Naive thymus-derived CD4-positive, alpha-beta T cell (primary cell): ENCODE data around the gene CDH5. TPM values are rescaled to one million over a fixed set of nuclear protein-coding genes. Genes with fewer than 3 reads are reported as not detected.

Experiments
- ATAC-seq: fragments of 150-1000 bp; cut with Tn5 transposase; 2 replicates; pipeline ENCODE4 v1.10.0; 2021; ENCODE audit warnings: mild to moderate bottlenecking, moderate library complexity
- CTCF ChIA-PET: fragments of 350-600 bp; sonication (Branson Sonifier 250); formaldehyde crosslinking; loops from one replicate; lab custom pipeline; 2021; ENCODE audit warnings: antibody characterized with exemption; lab: Charles Lee
- POLR2A ChIA-PET: fragments of 350-600 bp; sonication (Branson Sonifier 250); formaldehyde crosslinking; loops from one replicate; lab custom pipeline; 2021; ENCODE audit warnings: antibody characterized with exemption, inconsistent platforms; lab: Charles Lee
- DNase-seq, 9 donors: peaks; one replicate each; pipeline versions ENCODE4 v3.0.0 to v3.0.0-alpha.2; 2020 to 2022; ENCODE audit warnings: mixed read lengths in 1 of 9
- H3K27ac ChIP-seq: one replicate; pipeline ENCODE4 v1.7.0; 2013; ENCODE audit warnings: mild to moderate bottlenecking, low read depth, low read length, moderate library complexity
- H3K27me3 ChIP-seq, 2 donors: one replicate each; pipeline ENCODE4 v1.7.0; 2013; ENCODE audit warnings: low read length in 2 of 2, mild to moderate bottlenecking in 2 of 2, moderate library complexity in 2 of 2; ENCODE audit not compliant: control insufficient read depth in 2 of 2, insufficient read depth in 2 of 2
- H3K36me3 ChIP-seq, 3 experiments: 1 replicate in 2 of 3; 2 replicates in 1 of 3; pipeline ENCODE4 v1.7.0; 2013; ENCODE audit warnings: low read length in 3 of 3, mild to moderate bottlenecking in 3 of 3, moderate library complexity in 1 of 3; ENCODE audit not compliant: insufficient read depth in 3 of 3, control insufficient read depth in 2 of 3
- H3K4me1 ChIP-seq, 2 donors: one replicate each; pipeline ENCODE4 v1.7.0; 2013; ENCODE audit warnings: low read length in 2 of 2, mild to moderate bottlenecking in 2 of 2, moderate library complexity in 1 of 2; ENCODE audit not compliant: control insufficient read depth in 2 of 2, insufficient read depth in 2 of 2
- H3K4me3 ChIP-seq: 2 replicates; pipeline ENCODE4 v1.7.0; 2013; ENCODE audit warnings: mild to moderate bottlenecking, low read length
- H3K9me3 ChIP-seq, 3 experiments: 1 replicate in 2 of 3; 2 replicates in 1 of 3; pipeline ENCODE4 v1.7.0; 2013; ENCODE audit warnings: low read length in 3 of 3; ENCODE audit not compliant: control insufficient read depth in 2 of 3
- H3K27ac Mint-ChIP-seq, 9 donors: one replicate each; pipeline ENCODE4 v1.8.0; 2020 to 2022; ENCODE audit warnings: mixed read lengths in 9 of 9, mild to moderate bottlenecking in 8 of 9, moderate library complexity in 5 of 9, inconsistent platforms in 2 of 9
- H3K27me3 Mint-ChIP-seq, 5 donors: one replicate each; pipeline ENCODE4 v1.8.0; 2021 to 2022; ENCODE audit warnings: mixed read lengths in 5 of 5, mild to moderate bottlenecking in 1 of 5
- H3K36me3 Mint-ChIP-seq, 5 donors: one replicate each; pipeline ENCODE4 v1.8.0; 2020 to 2022; ENCODE audit warnings: mixed read lengths in 5 of 5, mild to moderate bottlenecking in 3 of 5, inconsistent platforms in 1 of 5
- H3K4me1 Mint-ChIP-seq, 7 donors: one replicate each; pipeline ENCODE4 v1.8.0; 2020 to 2022; ENCODE audit warnings: mixed read lengths in 7 of 7, mild to moderate bottlenecking in 3 of 7, inconsistent platforms in 1 of 7
- H3K4me3 Mint-ChIP-seq, 10 donors: one replicate each; pipeline ENCODE4 v1.8.0; 2020 to 2022; ENCODE audit warnings: mild to moderate bottlenecking in 10 of 10, mixed read lengths in 10 of 10, moderate library complexity in 6 of 10, inconsistent platforms in 2 of 10
- H3K9me3 Mint-ChIP-seq, 11 donors: one replicate each; pipeline ENCODE4 v1.8.0; 2020 to 2022; ENCODE audit warnings: mixed read lengths in 11 of 11, mild to moderate bottlenecking in 4 of 11, inconsistent platforms in 1 of 11, moderate library complexity in 1 of 11
- intact Hi-C, 2 donors: fragments of 100-400 bp; cut with micrococcal nuclease; formaldehyde crosslinking; loops; one replicate each; pipeline ENCODE4 v1.15.1; 2023
- polyA plus RNA-seq, 2 donors: library from polyadenylated mRNA; unstranded; fragments of 300-500 nt; fragmentation: Illumina TruSeq; gene quantifications; one replicate each; pipeline ENCODE4 v1.2.3, GENCODE V29; 2021
- total RNA-seq, 6 experiments: library from RNA in 5 of 6; stranded (reverse) in 5 of 6; gene quantifications; 1 replicate in 5 of 6; 2 replicates in 1 of 6; pipeline ENCODE4 v1.2.3 and lab custom pipeline; 2021 to 2026

Gene CDH5
- total and polyA plus RNA-seq, 7 experiments from 2014 or later: not detected

- Mint-ChIP-seq H3K36me3 (peaks cover 0 to 4% (median 0%) of the 10 kb centered on the region in 5 donors), H3K4me3 (no peak overlapping the region), H3K4me1 (peaks cover 3 to 24% (median 10%) of the 10 kb centered on the region in 7 donors), H3K27me3 (peaks cover 27 to 61% (median 46%) of the 10 kb centered on the region in 5 donors), H3K27ac (no peak overlapping the region), H3K9me3 (peaks cover 0 to 4% (median 0%) of the 10 kb centered on the region in 11 donors)
- intact Hi-C loops: no loop called here
- Histone ChIP-seq H3K27me3 (peaks cover 0 to 7% of the 10 kb centered on the region in 2 donors), H3K4me1 (peaks cover 0 to 4% of the 10 kb centered on the region in 2 donors), H3K4me3 (no peak overlapping the region), H3K27ac (no peak overlapping the region), H3K36me3 (no peaks in the 10 kb centered on the region), H3K9me3 (no peaks in the 10 kb centered on the region)
- no peak for ATAC-seq
- ChIA-PET POLR2A (no interaction called here), CTCF (no interaction called here)
- DNase-seq: no peak
Measured at GRCh38 chr16:66421891-66422290, 55.4 kb downstream of the CDH5 start.

- Histone ChIP-seq H3K4me1 (peaks cover 0 to 4% of the 10 kb centered on the region in 2 donors), H3K27ac (no peak overlapping the region), H3K36me3 (no peaks in the 10 kb centered on the region), H3K9me3 (no peaks in the 10 kb centered on the region), H3K27me3 (peaks cover 0 to 7% of the 10 kb centered on the region in 2 donors), H3K4me3 (no peak overlapping the region)
- Mint-ChIP-seq H3K9me3 (peaks cover 0 to 4% (median 0%) of the 10 kb centered on the region in 11 donors), H3K4me3 (no peak overlapping the region), H3K36me3 (peaks cover 0 to 4% (median 0%) of the 10 kb centered on the region in 5 donors), H3K27me3 (peaks cover 27 to 61% (median 46%) of the 10 kb centered on the region in 5 donors), H3K4me1 (peaks cover 3 to 19% (median 10%) of the 10 kb centered on the region in 7 donors), H3K27ac (no peak overlapping the region)
- intact Hi-C loops: no loop called here
- DNase-seq (no peak), ATAC-seq (no peak)
- CTCF ChIA-PET: no interaction called here
- POLR2A ChIA-PET: interaction anchor here (0.8 kb wide), 1 partner anchor 299 kb away, joined by 3 read pairs; no protein-coding TSS in a partner anchor
Measured at GRCh38 chr16:66422366-66422765, 55.9 kb downstream of the CDH5 start.

- Mint-ChIP-seq H3K27me3 (peaks cover 29 to 63% (median 47%) of the 10 kb centered on the region in 5 donors), H3K9me3 (peaks cover 0 to 4% (median 0%) of the 10 kb centered on the region in 11 donors), H3K27ac (no peak overlapping the region), H3K4me1 (peaks cover 3 to 13% (median 8%) of the 10 kb centered on the region in 7 donors), H3K4me3 (no peak overlapping the region), H3K36me3 (peaks cover 0 to 4% (median 0%) of the 10 kb centered on the region in 5 donors)
- H3K27ac ChIP-seq: no peak overlapping the region
- no peak for DNase-seq
- CTCF ChIA-PET: no interaction called here
- no peaks in the 10 kb centered on the region for H3K9me3 ChIP-seq
- H3K4me1 ChIP-seq: peaks cover 0 to 11% of the 10 kb centered on the region in 2 donors
- intact Hi-C loops: no loop called here
- H3K27me3 ChIP-seq: peaks cover 0 to 13% of the 10 kb centered on the region in 2 donors
- ATAC-seq: no peak
- no peak overlapping the region for H3K4me3 ChIP-seq
- H3K36me3 ChIP-seq: no peaks in the 10 kb centered on the region
- POLR2A ChIA-PET: interaction anchor here (0.8 kb wide), 1 partner anchor 298 kb away, joined by 3 read pairs; no protein-coding TSS in a partner anchor
Measured at GRCh38 chr16:66423177-66423576, 56.7 kb downstream of the CDH5 start.

GRCh38 chr16:66425651-66426050 lies 59.2 kb downstream of the CDH5 start:
- Histone ChIP-seq H3K27ac (no peak overlapping the region), H3K4me1 (peaks cover 0 to 11% of the 10 kb centered on the region in 2 donors), H3K27me3 (peaks cover 4 to 13% of the 10 kb centered on the region in 2 donors), H3K4me3 (no peak overlapping the region), H3K36me3 (no peaks in the 10 kb centered on the region), H3K9me3 (no peaks in the 10 kb centered on the region)
- Mint-ChIP-seq H3K4me1 (peaks cover 2 to 16% (median 7%) of the 10 kb centered on the region in 7 donors), H3K27me3 (peaks cover 52 to 80% (median 63%) of the 10 kb centered on the region in 5 donors), H3K9me3 (peaks cover 0 to 4% (median 0%) of the 10 kb centered on the region in 11 donors), H3K27ac (no peak overlapping the region), H3K4me3 (peak overlapping the region in 5 of 10 donors; percentile 22 to 75 (median 39)), H3K36me3 (peaks cover 0 to 4% (median 0%) of the 10 kb centered on the region in 5 donors)
- no peak for DNase-seq
- POLR2A ChIA-PET: no interaction called here
- CTCF ChIA-PET: no interaction called here
- no peak for ATAC-seq
- intact Hi-C loops: no loop called here

- peak overlapping the region; percentile 20 to 76 (median 57) for H3K4me3 Mint-ChIP-seq
- H3K27me3 Mint-ChIP-seq: peaks cover 56 to 78% (median 64%) of the 10 kb centered on the region in 5 donors
- peaks cover 2 to 16% (median 7%) of the 10 kb centered on the region in 7 donors for H3K4me1 Mint-ChIP-seq
- Histone ChIP-seq H3K36me3 (no peaks in the 10 kb centered on the region), H3K4me1 (peaks cover 0 to 11% of the 10 kb centered on the region in 2 donors), H3K27me3 (peaks cover 4 to 13% of the 10 kb centered on the region in 2 donors), H3K4me3 (no peak overlapping the region), H3K9me3 (no peaks in the 10 kb centered on the region), H3K27ac (no peak overlapping the region)
- DNase-seq (no peak), ATAC-seq (peak; percentile 27)
- peaks cover 0 to 4% (median 0%) of the 10 kb centered on the region in 5 donors for H3K36me3 Mint-ChIP-seq
- intact Hi-C loops: no loop called here
- POLR2A ChIA-PET: no interaction called here
- H3K27ac Mint-ChIP-seq: no peak overlapping the region
- CTCF ChIA-PET: no interaction called here
- H3K9me3 Mint-ChIP-seq: peaks cover 0 to 5% (median 0%) of the 10 kb centered on the region in 11 donors
Measured at GRCh38 chr16:66426112-66427035, 59.9 kb downstream of the CDH5 start.

GRCh38 chr16:66427036-66427860 lies 60.8 kb downstream of the CDH5 start, which contains the start of gene BEAN1:
BEAN1 (plus strand) TSS chr16:66427295; CDS start chr16:66437677, 10,382 bp downstream.
- H3K4me1 Mint-ChIP-seq: peaks cover 2 to 16% (median 7%) of the 10 kb centered on the region in 7 donors
- H3K27ac Mint-ChIP-seq: no peak within 1 kb of the TSS
- Histone ChIP-seq H3K4me3 (no peak within 1 kb of the TSS), H3K27me3 (peaks cover 4 to 13% of the 10 kb centered on the region in 2 donors), H3K27ac (no peak within 1 kb of the TSS), H3K4me1 (peaks cover 0 to 11% of the 10 kb centered on the region in 2 donors), H3K36me3 (no peaks in the 10 kb centered on the region), H3K9me3 (no peaks in the 10 kb centered on the region)
- H3K36me3 Mint-ChIP-seq: peaks cover 0 to 4% (median 0%) of the 10 kb centered on the region in 5 donors
- peak within 1 kb of the TSS; percentile 47 to 79 (median 64) for H3K4me3 Mint-ChIP-seq
- CTCF ChIA-PET: no interaction called here
- peak; percentile 22 for ATAC-seq
- POLR2A ChIA-PET: no interaction called here
- H3K27me3 Mint-ChIP-seq: peaks cover 64 to 81% (median 69%) of the 10 kb centered on the region in 5 donors
- intact Hi-C loops: no loop called here
- peaks cover 0 to 5% (median 0%) of the 10 kb centered on the region in 11 donors for H3K9me3 Mint-ChIP-seq
- DNase-seq: peak in 2 of 9 donors; percentile 2 to 36
